Thyroid gland (tissue), 4 donors: Measurements from ENCODE around the gene PCNX1. TPM values are rescaled to one million over a fixed set of nuclear protein-coding genes. Genes with fewer than 3 reads are reported as not detected.
A peak's percentile ranks its signal among the peaks of the same experiment; 100 is the strongest.

ENCODE experiments used
- DNase-seq, 2 donors: peaks; one replicate each; pipeline ENCODE4 v3.0.0-alpha.2; 2019
- H3K27ac ChIP-seq, 3 donors: fragments of 200-600 bp; sonication (generic); 1 replicate in 2 of 3; 2 replicates in 1 of 3; pipeline ENCODE4 v1.5.1; 2016 to 2019; ENCODE audit warnings: mild to moderate bottlenecking in 1 of 3, moderate library complexity in 1 of 3
- H3K27me3 ChIP-seq: fragments of 200-600 bp; sonication (generic); one replicate; pipeline ENCODE4 v1.5.1; 2019
- H3K36me3 ChIP-seq, 2 donors: fragments of 200-600 bp; sonication (generic); one replicate each; pipeline ENCODE4 v1.5.1; 2016 to 2019
- H3K4me1 ChIP-seq, 2 donors: fragments of 200-600 bp; sonication (generic); one replicate each; pipeline ENCODE4 v1.5.1; 2017 to 2019
- H3K4me3 ChIP-seq, 3 donors: fragments of 200-600 bp; sonication (generic); replicated peaks in 1 of 3; 1 replicate in 2 of 3; 2 replicates in 1 of 3; pipeline ENCODE4 v1.5.1; 2016; ENCODE audit warnings: mild to moderate bottlenecking in 1 of 3
- H3K9me3 ChIP-seq: fragments of 200-600 bp; sonication (generic); one replicate; pipeline ENCODE4 v1.5.1; 2017
- POLR2A ChIP-seq, 2 donors: fragments of 450-650 bp; IDR thresholded peaks; one replicate each; pipeline ENCODE4 v1.6.1; 2017; ENCODE audit warnings: antibody characterized with exemption in 2 of 2, mild to moderate bottlenecking in 2 of 2, moderate library complexity in 1 of 2
- WGBS, 2 donors: methylation state at CpG; one replicate each; pipeline ENCODE4 v1.1.5; 2017; 5-methylcytosine and 5-hydroxymethylcytosine counted together
- intact Hi-C: fragments of 100-400 bp; cut with DNase I; formaldehyde crosslinking; loops from one replicate; pipeline ENCODE4 v1.15.1; 2023
- total RNA-seq, 4 donors: library from RNA; depleted of rRNA; stranded (reverse); fragments of >200 nt; gene quantifications; one replicate each; pipeline ENCODE4 v1.2.3, GENCODE V29; 2016
- TF ChIP-seq, protein P1 (sequence below), 6 experiments: fragments of 200-600 bp in 3 of 6; fragments of 450-650 bp in 3 of 6; sonication (generic) in 3 of 6; IDR thresholded peaks; one replicate each; pipeline ENCODE4 v1.5.1; 2016 to 2019; ENCODE audit warnings: antibody characterized with exemption in 6 of 6, mild to moderate bottlenecking in 2 of 6, inconsistent platforms in 1 of 6, moderate library complexity in 1 of 6

PCNX1 gene
- total RNA-seq, 4 donors from 2014 or later = 43.8 to 78.5 (median 69.7) TPM

- Histone ChIP-seq H3K4me3 (no peak overlapping the region), H3K36me3 (no peaks in the 10 kb centered on the region), H3K4me1 (peaks cover 10 to 15% of the 10 kb centered on the region in 2 donors), H3K27me3 (no peaks in the 10 kb centered on the region), H3K9me3 (no peaks in the 10 kb centered on the region), H3K27ac (no peak overlapping the region)
- no peak for DNase-seq
- TF ChIP-seq, protein P1, sequence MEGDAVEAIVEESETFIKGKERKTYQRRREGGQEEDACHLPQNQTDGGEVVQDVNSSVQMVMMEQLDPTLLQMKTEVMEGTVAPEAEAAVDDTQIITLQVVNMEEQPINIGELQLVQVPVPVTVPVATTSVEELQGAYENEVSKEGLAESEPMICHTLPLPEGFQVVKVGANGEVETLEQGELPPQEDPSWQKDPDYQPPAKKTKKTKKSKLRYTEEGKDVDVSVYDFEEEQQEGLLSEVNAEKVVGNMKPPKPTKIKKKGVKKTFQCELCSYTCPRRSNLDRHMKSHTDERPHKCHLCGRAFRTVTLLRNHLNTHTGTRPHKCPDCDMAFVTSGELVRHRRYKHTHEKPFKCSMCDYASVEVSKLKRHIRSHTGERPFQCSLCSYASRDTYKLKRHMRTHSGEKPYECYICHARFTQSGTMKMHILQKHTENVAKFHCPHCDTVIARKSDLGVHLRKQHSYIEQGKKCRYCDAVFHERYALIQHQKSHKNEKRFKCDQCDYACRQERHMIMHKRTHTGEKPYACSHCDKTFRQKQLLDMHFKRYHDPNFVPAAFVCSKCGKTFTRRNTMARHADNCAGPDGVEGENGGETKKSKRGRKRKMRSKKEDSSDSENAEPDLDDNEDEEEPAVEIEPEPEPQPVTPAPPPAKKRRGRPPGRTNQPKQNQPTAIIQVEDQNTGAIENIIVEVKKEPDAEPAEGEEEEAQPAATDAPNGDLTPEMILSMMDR (IDR thresholded peaks at IDR 0.05) = no peak
- TF ChIP-seq POLR2A (IDR thresholded peaks at IDR 0.05) = no peak
- intact Hi-C loops = no loop called here
Observed at GRCh38 chr14:70915415-70915814, 8.2 kb downstream of the PCNX1 start.

DNA sequence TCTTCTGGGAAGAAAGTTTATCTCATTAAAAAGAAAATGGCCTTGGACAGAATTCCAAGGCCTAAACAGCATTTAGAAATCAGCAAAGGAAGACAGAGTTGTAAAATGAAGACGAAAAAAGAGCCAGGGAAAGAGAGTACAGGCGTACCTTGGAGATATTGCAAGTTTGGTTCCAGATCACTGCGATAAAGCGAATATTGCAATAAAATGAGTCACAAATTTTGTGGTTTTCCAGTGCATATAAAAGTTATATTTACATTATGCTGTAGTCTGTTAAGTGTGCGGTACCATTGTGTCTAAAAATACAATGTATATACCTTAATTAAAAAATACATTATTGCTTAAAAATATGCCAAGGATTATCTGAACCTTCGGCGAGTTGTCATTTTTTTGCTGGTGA lies 9.0 kb downstream of the PCNX1 start:
- H3K4me1 ChIP-seq = peaks cover 10 to 15% of the 10 kb centered on the region in 2 donors
- no peak for DNase-seq
- no peak for TF ChIP-seq POLR2A (IDR thresholded peaks at IDR 0.05)
- TF ChIP-seq, protein P1 (IDR thresholded peaks at IDR 0.05) = no peak
- H3K27me3 ChIP-seq = no peaks in the 10 kb centered on the region
- H3K9me3 ChIP-seq = no peaks in the 10 kb centered on the region
- WGBS, 2 donors = 95 to 96% methylated on average over 7 of the region's 7 CpGs
- H3K36me3 ChIP-seq = no peaks in the 10 kb centered on the region
- intact Hi-C loops = no loop called here
- H3K27ac ChIP-seq = no peak overlapping the region
- no peak overlapping the region for H3K4me3 ChIP-seq

DNA sequence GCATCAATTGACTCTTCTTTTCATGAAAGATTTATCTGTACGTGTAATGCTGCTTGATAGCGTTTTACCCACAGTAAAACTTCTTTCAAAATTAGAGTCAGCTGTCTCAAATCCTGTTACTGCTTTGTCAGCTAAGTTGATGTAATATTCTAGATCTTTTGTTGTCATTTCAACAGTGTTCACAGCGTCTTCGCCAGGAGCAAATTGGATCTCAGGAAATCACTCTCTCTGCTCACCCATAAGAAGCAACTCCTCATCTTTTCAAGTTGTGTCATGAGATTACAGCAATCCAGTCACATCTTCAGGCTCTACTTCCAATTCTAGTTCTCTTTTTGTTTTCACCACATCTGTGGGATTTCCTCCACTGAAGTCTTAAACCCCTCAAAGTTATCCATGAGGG lies 9.5 kb downstream of the PCNX1 start:
- WGBS, 2 donors = 92 to 93% methylated on average over 4 of the region's 4 CpGs
- intact Hi-C loops = no loop called here

DNA sequence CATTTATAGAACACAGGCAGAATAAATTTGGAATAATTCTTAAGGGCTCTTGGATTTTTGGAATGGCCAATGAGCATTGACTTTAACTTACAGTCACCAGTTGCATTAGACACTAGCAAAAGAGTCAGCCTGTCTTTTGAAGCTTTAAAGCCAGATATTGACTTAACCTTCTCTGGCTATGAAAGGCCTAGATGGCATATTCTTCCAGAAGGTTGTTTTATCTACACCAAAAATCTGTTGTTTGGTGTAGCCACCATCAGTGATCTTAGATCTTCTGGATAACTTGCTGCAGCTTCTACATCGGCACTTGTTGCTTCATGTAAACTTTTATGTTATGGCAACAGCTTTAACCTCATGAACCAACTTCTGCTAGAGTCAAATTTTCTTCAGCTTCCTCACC lies 10.4 kb downstream of the PCNX1 start:
- no peaks in the 10 kb centered on the region for H3K27me3 ChIP-seq
- H3K4me1 ChIP-seq = peaks cover 10 to 15% of the 10 kb centered on the region in 2 donors
- H3K9me3 ChIP-seq = no peaks in the 10 kb centered on the region
- intact Hi-C loops = no loop called here
- no peak for DNase-seq
- TF ChIP-seq POLR2A (IDR thresholded peaks at IDR 0.05) = no peak
- TF ChIP-seq, protein P1 (IDR thresholded peaks at IDR 0.05) = no peak
- H3K27ac ChIP-seq = no peak overlapping the region
- no peaks in the 10 kb centered on the region for H3K36me3 ChIP-seq
- WGBS, 2 donors = 90 to 100% methylated on average over 1 of the region's 1 CpG
- H3K4me3 ChIP-seq = no peak overlapping the region

More for the DNA sequence above, 9.5 kb downstream of the PCNX1 start:
- Histone ChIP-seq H3K27ac (no peak overlapping the region), H3K36me3 (no peaks in the 10 kb centered on the region), H3K4me1 (peaks cover 10 to 15% of the 10 kb centered on the region in 2 donors), H3K27me3 (no peaks in the 10 kb centered on the region), H3K4me3 (no peak overlapping the region), H3K9me3 (no peaks in the 10 kb centered on the region)
- DNase-seq = no peak
- TF ChIP-seq POLR2A (IDR thresholded peaks at IDR 0.05) = no peak
- TF ChIP-seq, protein P1 (IDR thresholded peaks at IDR 0.05) = no peak

- Histone ChIP-seq H3K9me3 (no peaks in the 10 kb centered on the region), H3K4me3 (no peak overlapping the region), H3K4me1 (peaks cover 10 to 19% of the 10 kb centered on the region in 2 donors), H3K27me3 (no peaks in the 10 kb centered on the region), H3K36me3 (no peaks in the 10 kb centered on the region), H3K27ac (peak overlapping the region in 2 of 3 donors; percentile 25 to 41)
- TF ChIP-seq, protein P1 (IDR thresholded peaks at IDR 0.05) = no peak
- TF ChIP-seq POLR2A (IDR thresholded peaks at IDR 0.05) = no peak
- DNase-seq = peak; percentile 24 to 25
- 4 to 5% methylated on average over 3 of the region's 3 CpGs for WGBS, 2 donors
- intact Hi-C loops = no loop called here
Observed at GRCh38 chr14:70919774-70920173, 12.5 kb downstream of the PCNX1 start.
